ENCODE results near the gene RAB6D. TPM values are rescaled to one million over a fixed set of nuclear protein-coding genes. Genes with fewer than 3 reads are reported as not detected.
A peak's percentile ranks its signal among the peaks of the same experiment; 100 is the strongest.
"Not testable (repeated sequence)": the region's sequence is repeated elsewhere in the genome, so short reads cannot be mapped to it uniquely, and the experiment has no call there.

RAB6D gene
- total RNA-seq, 1 experiment from 2014 or later, result not detected

DNA sequence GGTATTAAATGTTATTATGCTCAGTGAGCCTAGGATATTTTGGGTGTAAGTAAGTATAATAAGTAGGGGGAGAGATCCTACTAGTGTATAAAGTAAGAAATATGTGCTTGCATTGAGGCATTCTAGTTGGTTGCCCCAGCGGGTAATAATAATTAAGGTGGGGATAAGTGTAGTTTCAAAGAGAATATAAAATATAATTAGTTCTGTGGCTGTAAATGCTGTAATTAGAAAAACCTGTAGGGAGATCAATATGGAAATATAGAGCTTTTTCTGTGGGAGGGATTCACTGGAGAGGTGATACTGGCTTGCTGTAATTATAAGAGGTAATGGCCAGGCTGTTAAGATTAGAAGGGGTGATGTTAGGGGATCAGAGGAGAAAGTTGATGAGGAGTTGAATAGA, 9.1 kb upstream of the RAB6D start:
- in situ Hi-C loops (cut with HindIII; ENCODE audit: low pct_unique_long_range_greater_than_20kb, low sequenced_read_pairs); DNase-seq (ENCODE audit: low read depth, low spot score): not testable (repeated sequence)

- DNase-seq (ENCODE audit: low read depth, low spot score), result no peak
- in situ Hi-C loops (cut with HindIII; ENCODE audit: low pct_unique_long_range_greater_than_20kb, low sequenced_read_pairs), result no loop called here
These were observed 6.0 kb upstream of the RAB6D start for GRCh38 chr2:131369954-131370353.

GRCh38 chr2:131368493-131369066, 4.6 kb upstream of the RAB6D start:
- DNase-seq (ENCODE audit: low read depth, low spot score); in situ Hi-C loops (cut with HindIII; ENCODE audit: low pct_unique_long_range_greater_than_20kb, low sequenced_read_pairs): not testable (repeated sequence)

- DNase-seq (ENCODE audit: low read depth, low spot score), result no peak
- in situ Hi-C loops (cut with HindIII; ENCODE audit: low pct_unique_long_range_greater_than_20kb, low sequenced_read_pairs), result no loop called here
These were observed 3.4 kb upstream of the RAB6D start for GRCh38 chr2:131367352-131367751.

GRCh38 chr2:131366643-131367042, 2.7 kb upstream of the RAB6D start:
- no peak for DNase-seq (ENCODE audit: low read depth, low spot score)
- in situ Hi-C loops (cut with HindIII; ENCODE audit: low pct_unique_long_range_greater_than_20kb, low sequenced_read_pairs), result no loop called here

GRCh38 chr2:131365452-131365851, 1.5 kb upstream of the RAB6D start:
- in situ Hi-C loops (cut with HindIII; ENCODE audit: low pct_unique_long_range_greater_than_20kb, low sequenced_read_pairs), result no loop called here
- no peak for DNase-seq (ENCODE audit: low read depth, low spot score)

DNA sequence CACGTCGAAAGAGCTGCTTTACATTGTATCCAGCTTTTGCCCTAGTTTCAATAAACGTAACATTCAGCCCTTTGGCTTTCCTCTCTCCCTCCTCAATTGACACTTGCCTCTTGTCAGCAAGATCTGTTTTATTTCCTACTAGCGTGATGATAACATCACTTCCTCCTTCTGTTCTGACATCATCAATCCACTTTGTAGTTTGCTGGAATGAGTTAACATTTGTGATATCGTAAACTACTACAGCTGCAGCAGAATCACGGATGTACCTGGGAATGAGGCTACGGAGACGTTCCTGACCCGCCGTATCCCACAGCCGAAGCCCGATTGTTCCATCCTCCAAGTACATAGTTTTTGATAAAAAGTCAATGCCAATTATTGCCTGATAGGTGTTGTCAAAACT, 755 bp downstream of the RAB6D start:
- DNase-seq (ENCODE audit: low read depth, low spot score); in situ Hi-C loops (cut with HindIII; ENCODE audit: low pct_unique_long_range_greater_than_20kb, low sequenced_read_pairs): not testable (repeated sequence)

DNA sequence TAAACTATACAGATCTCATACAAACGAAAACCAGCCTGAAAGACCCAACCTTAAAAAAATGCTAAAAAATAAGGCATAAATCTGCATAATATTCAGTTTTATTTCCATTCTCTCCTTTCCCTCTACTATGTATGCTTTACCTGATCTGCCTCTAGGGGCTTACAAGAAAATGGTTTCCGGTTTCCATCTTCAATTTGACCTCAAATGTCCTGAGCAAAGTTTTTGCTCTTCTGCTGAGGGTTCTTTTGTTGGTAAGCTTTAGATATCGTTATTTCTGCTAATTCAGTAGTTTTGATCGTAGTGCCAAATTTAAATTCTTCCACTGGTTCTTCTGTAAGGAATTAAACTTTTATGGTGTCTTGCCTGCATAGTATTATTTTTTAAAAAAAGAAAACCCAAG, 2.2 kb downstream of the RAB6D start:
- in situ Hi-C loops (cut with HindIII; ENCODE audit: low pct_unique_long_range_greater_than_20kb, low sequenced_read_pairs), result not testable (repeated sequence)

DNA sequence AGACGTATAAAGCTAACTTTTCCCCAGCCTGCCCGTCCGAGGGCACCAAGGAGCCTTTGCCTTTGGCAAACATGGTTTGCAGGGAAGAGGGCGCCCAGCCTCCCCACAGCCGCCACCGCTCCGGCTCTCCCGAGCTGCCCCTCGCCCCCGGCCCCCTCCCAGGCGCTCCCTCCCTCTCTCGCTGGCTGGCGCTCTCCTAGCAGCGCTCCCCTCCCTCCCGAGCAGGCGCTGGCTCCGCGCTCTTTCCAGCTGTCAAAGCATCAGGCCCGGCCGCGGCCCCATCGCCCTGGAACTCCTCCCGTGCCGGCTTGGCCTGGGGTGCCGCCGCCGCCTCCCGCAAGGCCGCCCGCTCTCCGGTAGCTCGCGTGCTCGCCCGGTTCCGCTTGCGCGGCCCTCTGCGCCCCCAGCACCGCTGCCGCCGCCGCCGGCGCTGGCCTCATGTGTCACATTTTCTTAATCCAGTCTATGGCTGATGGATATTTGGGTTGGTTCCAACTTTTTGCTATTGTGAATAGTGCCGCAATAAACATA, 10.7 kb downstream of the RAB6D start:
- in situ Hi-C loops (cut with HindIII; ENCODE audit: low pct_unique_long_range_greater_than_20kb, low sequenced_read_pairs), result not testable (repeated sequence)

More for the DNA sequence above, 2.2 kb downstream of the RAB6D start:
- DNase-seq (ENCODE audit: low read depth, low spot score), result not testable (repeated sequence)

GRCh38 chr2:131349021-131349420, 14.9 kb downstream of the RAB6D start:
- DNase-seq (ENCODE audit: low read depth, low spot score), result no peak
- in situ Hi-C loops (cut with HindIII; ENCODE audit: low pct_unique_long_range_greater_than_20kb, low sequenced_read_pairs), result no loop called here

More for the DNA sequence above, 10.7 kb downstream of the RAB6D start:
- not testable (repeated sequence) for DNase-seq (ENCODE audit: low read depth, low spot score)

- DNase-seq (ENCODE audit: low read depth, low spot score); in situ Hi-C loops (cut with HindIII; ENCODE audit: low pct_unique_long_range_greater_than_20kb, low sequenced_read_pairs): not testable (repeated sequence)
These were observed 16.9 kb downstream of the RAB6D start for GRCh38 chr2:131347035-131347434.

DNA sequence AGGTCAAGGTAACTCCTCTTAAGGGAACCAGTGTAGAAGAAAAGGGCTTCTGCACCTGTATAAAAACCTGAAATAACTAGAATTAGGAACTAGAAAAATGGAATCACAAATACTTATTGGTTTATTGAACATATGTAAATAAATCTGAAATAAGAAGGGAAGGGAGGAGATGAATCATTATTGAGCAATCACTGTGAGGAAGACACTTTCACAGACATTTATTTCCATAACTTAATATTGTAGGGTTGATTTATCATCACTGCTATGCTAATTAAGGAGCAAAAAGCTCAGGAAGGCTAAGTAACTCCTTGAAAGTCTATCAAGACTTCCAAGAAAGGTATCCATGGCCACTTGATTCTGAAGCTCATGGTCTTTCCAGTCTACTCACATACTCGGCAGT, 24.7 kb downstream of the RAB6D start:
- in situ Hi-C loops (cut with HindIII; ENCODE audit: low pct_unique_long_range_greater_than_20kb, low sequenced_read_pairs); DNase-seq (ENCODE audit: low read depth, low spot score): not testable (repeated sequence)

DNA sequence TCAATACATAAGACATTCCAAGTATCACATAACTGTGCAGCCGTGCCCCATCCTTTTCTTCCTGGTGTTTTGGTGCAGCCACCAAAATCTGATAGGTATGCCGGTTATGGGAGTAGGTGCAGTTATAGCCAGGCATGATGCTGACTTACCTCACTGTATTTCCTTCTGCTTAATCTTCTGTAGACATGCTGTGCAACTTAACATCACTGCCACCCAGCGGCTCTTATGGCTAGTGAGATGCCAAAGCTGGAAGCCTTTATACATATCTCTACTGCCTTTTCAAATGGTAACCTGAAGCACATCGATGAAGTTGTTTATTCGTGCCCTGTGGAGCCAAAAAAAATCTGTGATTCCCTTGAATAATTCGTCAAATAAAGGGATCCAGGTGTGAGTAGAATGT, 28.6 kb downstream of the RAB6D start:
- in situ Hi-C loops (cut with HindIII; ENCODE audit: low pct_unique_long_range_greater_than_20kb, low sequenced_read_pairs), result not testable (repeated sequence)
- DNase-seq (ENCODE audit: low read depth, low spot score), result peak; percentile 62

GRCh38 chr2:131332709-131333108, 31.3 kb downstream of the RAB6D start:
- DNase-seq (ENCODE audit: low read depth, low spot score); in situ Hi-C loops (cut with HindIII; ENCODE audit: low pct_unique_long_range_greater_than_20kb, low sequenced_read_pairs): not testable (repeated sequence)

- DNase-seq (ENCODE audit: low read depth, low spot score); in situ Hi-C loops (cut with HindIII; ENCODE audit: low pct_unique_long_range_greater_than_20kb, low sequenced_read_pairs): not testable (repeated sequence)
These were observed 33.0 kb downstream of the RAB6D start for GRCh38 chr2:131331000-131331399.

DNA sequence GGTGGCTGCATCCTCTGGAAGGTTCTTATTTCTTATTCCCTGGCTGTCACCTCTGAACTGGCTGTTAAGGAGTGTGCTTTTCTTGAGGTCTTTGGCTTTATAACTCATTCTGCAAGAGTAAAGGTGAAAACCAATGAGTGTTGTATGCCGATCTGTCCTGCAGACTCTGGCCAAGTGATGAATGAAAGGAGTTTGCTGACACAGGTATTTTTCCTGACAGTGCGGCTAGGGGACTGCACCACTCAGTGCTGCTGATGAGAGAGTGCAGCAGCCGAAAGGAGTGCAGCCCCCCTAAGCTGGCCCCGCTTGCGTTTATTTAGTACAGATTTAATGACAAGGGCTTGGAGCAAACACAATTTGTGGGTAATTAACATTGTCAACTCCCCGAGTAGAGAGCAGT, 41.8 kb downstream of the RAB6D start:
- in situ Hi-C loops (cut with HindIII; ENCODE audit: low pct_unique_long_range_greater_than_20kb, low sequenced_read_pairs), result no loop called here

GRCh38 chr2:131321344-131321743, 42.6 kb downstream of the RAB6D start:
- DNase-seq (ENCODE audit: low read depth, low spot score); in situ Hi-C loops (cut with HindIII; ENCODE audit: low pct_unique_long_range_greater_than_20kb, low sequenced_read_pairs): not testable (repeated sequence)

More for the DNA sequence above, 41.8 kb downstream of the RAB6D start:
- DNase-seq (ENCODE audit: low read depth, low spot score), result no peak

- in situ Hi-C loops (cut with HindIII; ENCODE audit: low pct_unique_long_range_greater_than_20kb, low sequenced_read_pairs), result not testable (repeated sequence)
- DNase-seq (ENCODE audit: low read depth, low spot score), result peak; percentile 7
These were observed 53.0 kb downstream of the RAB6D start for GRCh38 chr2:131311001-131311400.

Data from SK-MEL-5 (cell line).